Muscle layer of colon (tissue), 2 donors: ENCODE data around the gene NGEF.

Source experiments
- H3K27ac ChIP-seq: one replicate; pipeline ENCODE4 v1.7.0; 2013; ENCODE audit warnings: low read depth, mild to moderate bottlenecking, low read length, moderate library complexity
- H3K27me3 ChIP-seq, 2 donors: one replicate each; pipeline ENCODE4 v1.7.0; 2013; ENCODE audit warnings: low read length in 2 of 2, mild to moderate bottlenecking in 2 of 2; ENCODE audit not compliant: insufficient read depth in 2 of 2, control insufficient read depth in 1 of 2
- H3K36me3 ChIP-seq: one replicate; pipeline ENCODE4 v1.7.0; 2013; ENCODE audit warnings: mild to moderate bottlenecking, low read length; ENCODE audit not compliant: insufficient read depth
- H3K4me1 ChIP-seq: one replicate; pipeline ENCODE4 v1.7.0; 2013; ENCODE audit warnings: mild to moderate bottlenecking, low read length; ENCODE audit not compliant: insufficient read depth
- H3K4me3 ChIP-seq, 2 donors: one replicate each; pipeline ENCODE4 v1.7.0; 2013; ENCODE audit warnings: low read length in 2 of 2, low read depth in 1 of 2, mild to moderate bottlenecking in 1 of 2, moderate library complexity in 1 of 2
- H3K9ac ChIP-seq: one replicate; pipeline ENCODE4 v1.7.0; 2013; ENCODE audit warnings: low read length
- H3K9me3 ChIP-seq: one replicate; pipeline ENCODE4 v1.7.0; 2013; ENCODE audit warnings: mild to moderate bottlenecking, low read length
- donor health status: abdominal sarcoma.
- donor health status: Adenocarcinoma of cecum.

The NGEF gene

GRCh38 chr2:232928551-232929302 lies 84.3 kb downstream of the NGEF start:
- H3K4me3 ChIP-seq, result no peak overlapping the region
- no peak overlapping the region for H3K9ac ChIP-seq
- H3K27me3 ChIP-seq, result peaks cover 9 to 35% of the 10 kb centered on the region in 2 donors

DNA sequence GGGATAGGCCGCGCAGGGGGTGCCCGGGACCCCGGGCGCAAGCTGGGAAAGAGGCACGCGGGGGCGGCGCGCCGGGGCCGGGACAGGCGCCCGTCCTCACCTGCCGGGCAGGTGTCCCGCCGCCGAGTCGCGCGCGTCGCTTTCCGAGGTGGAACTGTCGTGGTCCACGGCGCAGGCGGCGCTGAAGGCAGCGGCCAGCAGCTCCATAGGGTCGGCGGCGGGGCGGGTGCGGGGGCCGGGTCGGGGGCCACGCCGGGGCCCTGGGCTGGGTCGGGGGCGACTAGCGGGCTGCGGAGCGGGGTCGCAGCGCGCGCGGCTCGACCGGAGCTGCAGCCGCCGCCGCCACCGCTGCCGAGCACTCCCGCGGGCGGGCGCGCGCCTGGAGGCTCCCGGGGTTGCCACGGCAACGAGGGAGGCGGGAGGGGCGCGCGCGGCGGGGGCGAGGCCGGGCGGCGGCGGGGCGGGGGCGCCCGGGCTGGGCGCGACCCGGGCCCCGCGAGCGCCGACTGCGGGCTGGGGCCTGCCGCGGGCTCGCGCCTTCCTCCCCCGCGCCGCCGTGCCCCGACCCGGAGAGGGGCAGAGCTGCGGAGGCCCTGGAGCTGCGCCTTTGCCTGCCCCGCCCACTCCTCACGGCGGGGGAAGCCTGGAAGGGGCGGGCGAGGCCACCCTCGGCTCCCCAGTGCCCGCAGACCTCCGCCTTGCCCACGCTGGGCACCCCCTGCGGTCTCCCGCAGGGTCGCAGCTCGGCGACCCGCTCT lies 85.1 kb downstream of the NGEF start:
- Histone ChIP-seq H3K4me1 (no peaks in the 10 kb centered on the region), H3K27ac (no peak overlapping the region), H3K36me3 (no peaks in the 10 kb centered on the region), H3K9ac (no peak overlapping the region), H3K4me3 (no peak overlapping the region), H3K9me3 (peaks cover 5% of the 10 kb centered on the region), H3K27me3 (peaks cover 9 to 35% of the 10 kb centered on the region in 2 donors)

More at GRCh38 chr2:232928551-232929302, 84.3 kb downstream of the NGEF start:
- Histone ChIP-seq H3K36me3 (no peaks in the 10 kb centered on the region), H3K4me1 (no peaks in the 10 kb centered on the region), H3K27ac (no peak overlapping the region), H3K9me3 (peaks cover 5% of the 10 kb centered on the region)

DNA sequence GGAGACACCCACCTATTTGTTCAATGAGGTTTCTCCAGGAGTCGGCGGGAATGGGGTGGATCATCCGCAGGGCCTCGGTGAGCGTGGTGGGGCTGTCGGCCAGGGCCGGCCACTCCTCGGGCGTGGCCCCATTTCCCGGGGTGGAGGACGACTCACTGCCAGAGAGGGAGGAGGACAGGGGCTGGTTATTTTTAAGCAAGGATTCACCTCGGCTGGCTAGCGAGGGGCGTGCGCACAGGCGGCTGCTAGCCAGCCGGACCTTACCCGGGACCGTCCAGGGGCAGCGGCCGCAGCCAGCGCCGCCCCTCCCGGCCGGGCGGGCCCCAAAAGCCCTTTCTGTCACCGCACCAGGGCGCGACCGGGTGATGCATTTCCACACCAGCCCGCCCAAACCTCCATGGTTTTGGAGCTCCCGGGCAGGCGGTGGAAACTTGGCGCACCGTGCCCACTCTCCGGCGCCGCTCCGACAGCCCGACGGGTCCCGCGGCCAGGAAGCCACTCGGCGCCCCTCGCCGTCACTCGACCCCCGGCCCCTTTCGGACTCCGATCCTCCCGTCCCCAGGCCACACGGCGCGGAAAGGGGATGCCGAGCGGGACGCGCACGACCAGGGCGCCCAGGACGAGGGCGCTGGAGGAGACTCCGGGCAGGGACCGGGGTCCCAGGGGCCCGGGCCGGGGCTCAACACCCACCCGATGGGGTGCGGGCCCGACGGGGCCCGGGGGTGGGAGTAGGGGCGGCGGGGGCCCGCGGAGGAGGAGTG lies 85.8 kb downstream of the NGEF start:
- H3K9ac ChIP-seq, result no peak overlapping the region
- H3K27ac ChIP-seq, result no peak overlapping the region
- H3K9me3 ChIP-seq, result peaks cover 5% of the 10 kb centered on the region
- no peaks in the 10 kb centered on the region for H3K36me3 ChIP-seq
- no peaks in the 10 kb centered on the region for H3K4me1 ChIP-seq
- no peak overlapping the region for H3K4me3 ChIP-seq
- H3K27me3 ChIP-seq, result peaks cover 9 to 35% of the 10 kb centered on the region in 2 donors

DNA sequence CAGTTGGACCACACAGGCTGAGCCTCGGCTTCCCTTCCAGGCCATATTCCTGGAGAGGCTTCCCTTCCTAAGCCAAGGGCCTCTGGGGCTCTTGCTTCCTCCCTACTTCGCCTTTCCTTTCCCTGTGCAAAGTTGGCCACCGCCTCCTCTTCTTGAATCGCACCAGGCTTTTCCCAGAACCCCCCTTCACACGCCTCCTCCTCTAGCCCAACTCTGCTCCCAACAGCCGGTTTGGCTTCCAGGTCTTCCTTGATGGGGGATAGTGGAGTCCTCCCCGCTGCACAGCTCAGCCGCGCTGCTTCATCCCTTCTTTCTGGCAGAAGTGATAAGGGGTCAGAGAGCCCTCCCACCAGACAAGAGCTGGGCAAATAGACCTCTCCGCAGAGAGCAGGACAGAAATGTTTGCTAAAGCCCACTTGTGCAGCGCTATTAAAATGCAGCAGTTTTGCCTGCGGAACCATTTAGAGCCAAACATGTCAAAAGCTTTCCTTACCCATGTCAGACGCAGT lies 86.6 kb downstream of the NGEF start:
- Histone ChIP-seq H3K9ac (no peak overlapping the region), H3K4me1 (no peaks in the 10 kb centered on the region), H3K4me3 (no peak overlapping the region), H3K27me3 (peaks cover 9 to 35% of the 10 kb centered on the region in 2 donors), H3K27ac (no peak overlapping the region), H3K9me3 (peaks cover 5% of the 10 kb centered on the region), H3K36me3 (no peaks in the 10 kb centered on the region)

DNA sequence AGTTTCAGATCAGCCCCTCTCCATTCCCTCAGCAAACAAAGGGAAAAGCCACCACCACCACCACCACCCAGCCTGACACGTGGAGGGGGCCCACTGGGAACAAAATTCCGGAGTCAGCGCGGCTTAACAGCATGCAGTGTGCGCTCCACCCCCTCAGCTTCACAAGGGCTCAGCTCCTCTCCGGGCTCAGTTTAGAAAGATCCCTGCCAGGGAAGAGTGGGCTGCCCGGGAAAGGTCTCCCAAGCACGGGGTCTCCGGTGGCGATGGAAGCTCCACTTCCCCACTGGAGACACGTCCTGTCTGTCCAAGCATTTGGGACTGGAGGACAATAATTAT lies 87.3 kb downstream of the NGEF start:
- Histone ChIP-seq H3K27me3 (peaks cover 9 to 35% of the 10 kb centered on the region in 2 donors), H3K9ac (no peak overlapping the region), H3K27ac (no peak overlapping the region), H3K4me3 (no peak overlapping the region), H3K4me1 (no peaks in the 10 kb centered on the region), H3K36me3 (no peaks in the 10 kb centered on the region), H3K9me3 (peaks cover 5% of the 10 kb centered on the region)

GRCh38 chr2:232925153-232925820 lies 87.8 kb downstream of the NGEF start:
- Histone ChIP-seq H3K27ac (no peak overlapping the region), H3K9ac (no peak overlapping the region), H3K9me3 (peaks cover 5% of the 10 kb centered on the region), H3K27me3 (peaks cover 9 to 35% of the 10 kb centered on the region in 2 donors), H3K36me3 (no peaks in the 10 kb centered on the region), H3K4me1 (no peaks in the 10 kb centered on the region), H3K4me3 (no peak overlapping the region)

DNA sequence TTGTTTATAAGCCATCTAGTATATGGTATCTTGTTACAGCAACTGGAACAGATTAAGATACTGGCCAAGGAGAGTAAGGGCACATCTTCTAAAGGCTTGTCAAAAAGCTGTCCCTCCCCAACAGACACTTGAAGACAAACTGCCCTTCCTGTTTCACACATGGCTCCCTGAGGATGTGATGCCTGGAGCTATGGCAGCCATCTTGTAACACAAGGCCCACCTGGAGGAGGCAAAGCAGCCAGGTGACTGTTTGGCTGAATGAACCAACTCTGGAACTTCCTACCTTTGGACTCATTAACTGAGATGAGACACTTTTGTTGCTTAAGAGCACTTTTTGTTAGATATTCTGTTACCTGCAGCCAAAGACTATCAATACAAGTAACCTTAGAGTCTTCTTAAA lies 88.6 kb downstream of the NGEF start:
- H3K27ac ChIP-seq, result no peak overlapping the region
- no peak overlapping the region for H3K4me3 ChIP-seq
- H3K27me3 ChIP-seq, result peaks cover 9 to 40% of the 10 kb centered on the region in 2 donors
- H3K4me1 ChIP-seq, result no peaks in the 10 kb centered on the region
- H3K36me3 ChIP-seq, result no peaks in the 10 kb centered on the region
- no peak overlapping the region for H3K9ac ChIP-seq
- H3K9me3 ChIP-seq, result peaks cover 5% of the 10 kb centered on the region

DNA sequence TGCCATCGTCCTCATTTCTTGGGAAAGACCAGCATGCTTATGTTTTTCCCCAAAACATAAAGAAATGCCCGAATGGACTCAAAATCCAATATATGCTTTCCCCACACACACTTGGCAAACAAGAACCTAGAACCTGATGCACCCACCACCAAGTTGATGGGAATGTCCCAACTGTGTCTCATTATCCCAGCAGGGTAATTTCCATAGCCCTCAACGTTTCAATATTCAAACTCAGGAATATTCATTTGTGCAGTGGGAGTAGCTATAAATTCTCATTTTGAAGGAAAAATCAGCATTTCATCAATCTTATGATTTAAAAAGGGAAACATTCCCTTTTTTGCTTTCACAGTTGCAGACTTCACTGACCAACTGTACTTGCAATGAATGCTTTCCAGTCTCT lies 92.3 kb downstream of the NGEF start:
- no peaks in the 10 kb centered on the region for H3K36me3 ChIP-seq
- H3K27ac ChIP-seq, result no peak overlapping the region
- H3K27me3 ChIP-seq, result peaks cover 4 to 14% of the 10 kb centered on the region in 2 donors
- peaks cover 5% of the 10 kb centered on the region for H3K9me3 ChIP-seq
- H3K4me1 ChIP-seq, result no peaks in the 10 kb centered on the region
- H3K4me3 ChIP-seq, result no peak overlapping the region
- H3K9ac ChIP-seq, result no peak overlapping the region

DNA sequence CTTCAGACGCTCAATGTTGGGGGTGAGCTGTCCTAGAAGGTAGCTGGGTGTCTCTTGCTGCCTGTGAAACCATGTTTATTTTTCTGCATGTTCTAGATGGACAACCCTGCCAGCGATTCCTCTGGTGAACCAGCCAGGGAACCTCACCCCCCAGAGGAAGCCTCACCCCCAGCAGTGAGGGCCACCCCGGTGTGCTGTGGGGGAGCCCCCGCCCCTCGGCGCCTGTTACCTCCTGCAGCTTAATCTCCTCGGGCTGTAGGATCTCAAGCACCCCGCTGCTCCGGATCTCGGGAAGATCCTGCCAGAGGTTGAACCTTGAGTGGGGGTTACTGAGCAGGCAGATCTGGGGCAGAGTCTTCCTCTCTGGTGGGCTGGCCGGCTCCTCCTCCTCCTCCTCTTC lies 93.0 kb downstream of the NGEF start:
- H3K9ac ChIP-seq, result no peak overlapping the region
- no peak overlapping the region for H3K4me3 ChIP-seq
- H3K4me1 ChIP-seq, result no peaks in the 10 kb centered on the region
- no peak overlapping the region for H3K27ac ChIP-seq
- H3K36me3 ChIP-seq, result no peaks in the 10 kb centered on the region
- H3K9me3 ChIP-seq, result peaks cover 5% of the 10 kb centered on the region
- H3K27me3 ChIP-seq, result peaks cover under 1 to 7% of the 10 kb centered on the region in 2 donors

GRCh38 chr2:232919141-232919540 lies 93.9 kb downstream of the NGEF start:
- no peaks in the 10 kb centered on the region for H3K36me3 ChIP-seq
- peaks cover 0 to 5% of the 10 kb centered on the region in 2 donors for H3K27me3 ChIP-seq
- H3K9me3 ChIP-seq, result no peaks in the 10 kb centered on the region
- no peak overlapping the region for H3K27ac ChIP-seq
- H3K9ac ChIP-seq, result no peak overlapping the region
- H3K4me3 ChIP-seq, result no peak overlapping the region
- no peaks in the 10 kb centered on the region for H3K4me1 ChIP-seq

DNA sequence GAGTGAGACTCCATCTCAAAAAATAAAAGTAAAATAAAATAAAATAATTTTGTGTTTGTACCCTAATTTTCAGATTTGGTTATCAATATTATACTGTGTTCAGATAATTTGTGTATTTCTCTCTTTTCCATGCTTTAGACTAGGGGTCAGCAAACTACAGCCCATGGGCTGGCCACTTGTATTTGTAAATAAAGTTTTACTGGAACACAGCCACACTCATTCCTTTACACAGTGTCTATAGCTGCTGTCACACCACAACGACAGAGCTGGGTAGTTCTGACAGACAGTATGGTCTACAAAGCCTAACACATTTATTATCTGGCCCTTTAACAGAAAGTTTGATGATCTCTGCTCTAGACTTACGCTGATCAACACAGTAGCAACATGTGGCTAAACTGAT lies 99.2 kb downstream of the NGEF start:
- H3K9me3 ChIP-seq, result peaks cover 4% of the 10 kb centered on the region
- H3K9ac ChIP-seq, result no peak overlapping the region
- H3K4me3 ChIP-seq, result no peak overlapping the region
- H3K36me3 ChIP-seq, result no peaks in the 10 kb centered on the region
- no peak overlapping the region for H3K27ac ChIP-seq
- H3K27me3 ChIP-seq, result no peaks in the 10 kb centered on the region
- H3K4me1 ChIP-seq, result no peaks in the 10 kb centered on the region
